Activated T-helper 1 cell treated with anti-CD3 and anti-CD28 coated beads, Interleukin-12 subunit alpha, Interleukin-12 subunit beta, Interleukin-2, Interleukin-4 antibody, amounts not matched to agents 30 ng/mL and 10 ng/mL and 1 ng/mL, durations not matched to agents 14 hours and 24 hours and 36 hours (primary cell): ENCODE data around the gene NOD2. TPM values are rescaled to one million over a fixed set of nuclear protein-coding genes. Genes with fewer than 3 reads are reported as not detected.

ENCODE experiments used
- DNase-seq: peaks from one replicate; pipeline ENCODE4 v3.0.0; 2021; ENCODE audit warnings: low spot score
- H3K27ac Mint-ChIP-seq: one replicate; pipeline ENCODE4 v1.8.0; 2021; ENCODE audit warnings: mild to moderate bottlenecking, mixed read lengths
- H3K27me3 Mint-ChIP-seq: one replicate; pipeline ENCODE4 v1.8.0; 2022; ENCODE audit warnings: mild to moderate bottlenecking, moderate library complexity, mixed read lengths; ENCODE audit not compliant: insufficient read depth
- H3K36me3 Mint-ChIP-seq: one replicate; pipeline ENCODE4 v1.8.0; 2021; ENCODE audit warnings: low read depth, mixed read lengths
- H3K4me1 Mint-ChIP-seq: one replicate; pipeline ENCODE4 v1.8.0; 2021; ENCODE audit warnings: low read depth, mixed read lengths
- H3K4me3 Mint-ChIP-seq: one replicate; pipeline ENCODE4 v1.8.0; 2021; ENCODE audit warnings: mild to moderate bottlenecking, moderate library complexity, mixed read lengths
- H3K9me3 Mint-ChIP-seq: one replicate; pipeline ENCODE4 v1.8.0; 2021; ENCODE audit warnings: mixed read lengths
- intact Hi-C: fragments of 100-400 bp; cut with micrococcal nuclease; formaldehyde crosslinking; loops from one replicate; pipeline ENCODE4 v1.15.1; 2024
- total RNA-seq: library from RNA; stranded (reverse); gene quantifications from 2 replicates; pipeline ENCODE4 v1.2.3, GENCODE V29; 2022

The NOD2 gene
- total RNA-seq, 1 donor from 2014 or later, result 6.7 TPM

DNA sequence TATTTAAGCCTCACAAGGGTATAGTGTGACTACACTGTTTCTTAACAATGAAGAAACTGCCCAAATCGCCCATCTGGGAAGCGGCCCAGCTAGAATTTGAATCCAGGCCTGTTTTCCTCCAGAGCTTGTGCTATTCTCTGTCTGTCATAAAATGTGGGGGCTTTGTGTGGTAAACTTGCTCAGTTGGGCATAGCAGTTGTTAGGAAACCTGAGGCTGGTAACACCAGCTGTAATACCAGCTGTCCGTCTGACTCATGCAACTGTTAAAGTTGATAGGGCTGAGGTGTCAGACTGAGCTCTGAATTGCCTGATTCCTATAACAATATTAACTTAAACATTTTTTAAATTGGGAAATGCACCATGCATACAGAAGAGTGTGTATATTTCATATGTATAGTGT lies 9.3 kb downstream of the NOD2 start:
- Mint-ChIP-seq H3K4me1 (peaks cover 56% of the 10 kb centered on the region), H3K4me3 (no peak overlapping the region), H3K27ac (no peak overlapping the region), H3K9me3 (peaks cover 32% of the 10 kb centered on the region), H3K36me3 (peaks cover 50% of the 10 kb centered on the region), H3K27me3 (no peaks in the 10 kb centered on the region)
- DNase-seq, result no peak
- intact Hi-C loops, result no loop called here

DNA sequence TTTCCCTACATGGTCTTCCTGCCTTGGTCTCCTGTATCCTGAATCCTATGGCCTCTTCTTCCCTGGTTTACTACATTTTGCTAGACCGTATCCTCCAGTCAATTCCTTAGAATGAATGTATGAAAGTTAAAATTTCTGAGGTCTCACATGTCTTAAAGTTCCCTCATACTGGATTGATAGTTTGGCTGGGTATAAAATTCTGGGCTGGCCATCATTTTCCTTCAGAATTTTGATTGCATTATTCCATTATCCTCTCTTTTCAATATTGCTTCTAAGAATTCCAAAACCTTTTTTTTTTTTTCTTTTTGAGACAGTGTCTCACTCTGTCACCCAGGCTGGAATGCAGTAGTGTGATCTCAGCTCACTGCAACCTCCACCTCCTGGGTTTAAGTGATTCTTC lies 10.8 kb downstream of the NOD2 start:
- peaks cover 56% of the 10 kb centered on the region for H3K36me3 Mint-ChIP-seq
- no peak overlapping the region for H3K4me3 Mint-ChIP-seq
- peaks cover 57% of the 10 kb centered on the region for H3K4me1 Mint-ChIP-seq
- no peaks in the 10 kb centered on the region for H3K27me3 Mint-ChIP-seq
- H3K27ac Mint-ChIP-seq, result no peak overlapping the region
- peaks cover 37% of the 10 kb centered on the region for H3K9me3 Mint-ChIP-seq
- intact Hi-C loops, result no loop called here
- no peak for DNase-seq

DNA sequence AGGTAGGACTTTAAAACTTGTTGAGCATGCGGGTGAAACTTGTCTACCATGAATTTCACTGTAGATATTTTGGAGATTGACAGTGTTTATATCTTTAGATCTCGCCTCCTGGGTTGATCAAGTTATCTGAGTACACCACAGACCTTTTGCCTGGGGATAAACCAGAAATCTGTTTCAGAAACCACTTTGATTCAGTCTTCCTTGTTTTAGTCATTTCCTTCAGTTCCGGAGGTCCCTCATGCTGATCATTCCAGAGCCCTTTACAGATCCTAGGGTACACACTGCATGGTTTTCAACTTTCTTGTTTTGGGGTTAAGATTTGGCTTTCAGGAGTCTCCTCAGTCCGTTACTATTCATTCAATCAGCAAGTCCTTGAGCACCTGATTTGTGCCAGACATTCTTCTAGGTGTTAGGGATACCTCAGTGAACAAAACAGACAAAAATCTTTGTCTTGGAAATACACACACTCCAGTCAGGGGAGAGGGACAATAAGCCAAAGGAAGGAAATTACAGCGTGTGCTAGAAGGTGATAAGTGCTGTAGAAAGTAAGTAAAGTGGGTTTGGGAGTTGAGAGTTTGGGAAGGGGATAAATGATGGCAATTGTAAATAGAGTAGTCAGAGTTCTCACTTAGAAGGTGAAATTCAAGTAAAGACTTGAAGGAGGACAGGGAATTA lies 12.2 kb downstream of the NOD2 start:
- peaks cover 47% of the 10 kb centered on the region for H3K36me3 Mint-ChIP-seq
- no peaks in the 10 kb centered on the region for H3K27me3 Mint-ChIP-seq
- intact Hi-C loops, result no loop called here
- peaks cover 37% of the 10 kb centered on the region for H3K9me3 Mint-ChIP-seq
- no peak overlapping the region for H3K4me3 Mint-ChIP-seq
- peaks cover 56% of the 10 kb centered on the region for H3K4me1 Mint-ChIP-seq
- no peak overlapping the region for H3K27ac Mint-ChIP-seq
- no peak for DNase-seq

DNA sequence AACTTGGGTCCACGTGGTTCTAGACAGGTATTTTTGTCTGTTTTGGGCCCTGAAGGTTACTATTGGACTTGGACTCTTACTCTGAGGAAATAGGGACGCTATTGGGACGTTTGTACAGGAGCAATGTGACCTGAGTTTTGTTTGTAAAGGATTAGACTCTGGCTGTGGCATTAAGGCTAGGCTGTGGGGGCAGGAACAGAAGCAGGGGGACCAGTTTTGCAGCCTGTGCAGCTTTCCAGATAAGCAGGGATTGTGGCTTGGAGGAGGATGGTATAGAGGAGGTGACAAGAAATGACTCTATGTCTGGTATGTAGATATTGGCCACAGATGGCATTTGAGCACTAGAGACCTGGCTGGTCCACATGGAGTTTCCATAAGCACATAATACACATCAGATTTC lies 12.8 kb downstream of the NOD2 start:
- Mint-ChIP-seq H3K9me3 (peaks cover 37% of the 10 kb centered on the region), H3K27ac (peak overlapping the region; percentile 8), H3K4me3 (no peak overlapping the region), H3K27me3 (no peaks in the 10 kb centered on the region), H3K36me3 (peaks cover 41% of the 10 kb centered on the region), H3K4me1 (peaks cover 49% of the 10 kb centered on the region)
- intact Hi-C loops, result no loop called here
- DNase-seq, result no peak

DNA sequence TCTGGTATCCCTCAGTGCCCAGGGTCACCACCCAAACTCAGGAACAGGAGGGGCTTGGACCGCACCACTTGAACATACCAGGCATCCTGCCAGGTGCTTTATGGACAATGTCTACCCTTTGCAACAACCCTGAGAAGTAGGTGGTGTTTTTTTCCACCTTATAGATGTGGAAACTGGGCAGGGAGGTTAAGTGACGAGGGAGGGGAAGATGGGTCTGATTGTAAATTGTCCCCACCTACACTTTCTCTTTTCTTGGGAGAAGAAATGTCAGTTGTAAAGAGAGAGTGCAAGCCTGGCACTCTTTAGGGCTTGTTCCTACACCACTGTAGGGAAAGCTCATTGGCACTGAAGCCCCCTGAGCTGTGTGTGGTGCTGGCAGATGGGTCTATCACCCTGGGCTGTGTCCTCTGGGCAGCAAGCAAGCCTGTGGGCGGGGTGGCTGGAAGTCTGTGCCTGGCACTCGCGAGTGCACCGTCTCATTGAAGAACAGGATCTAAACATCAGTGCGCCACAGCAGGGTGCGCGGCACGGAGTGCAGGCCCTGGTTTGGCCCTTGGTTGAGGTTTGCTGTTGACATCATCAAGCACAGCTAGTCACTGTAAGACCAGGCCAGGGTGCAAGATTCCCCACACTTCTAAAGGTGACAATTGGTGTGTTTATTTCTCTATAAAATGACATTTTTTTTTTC lies 15.1 kb downstream of the NOD2 start:
- no peak for DNase-seq
- intact Hi-C loops, result loop anchor here (1.0 to 2.0 kb wide), 3 partner anchors 23 to 42 kb away; no protein-coding TSS in a partner anchor
- H3K4me3 Mint-ChIP-seq, result peak overlapping the region; percentile 35

DNA sequence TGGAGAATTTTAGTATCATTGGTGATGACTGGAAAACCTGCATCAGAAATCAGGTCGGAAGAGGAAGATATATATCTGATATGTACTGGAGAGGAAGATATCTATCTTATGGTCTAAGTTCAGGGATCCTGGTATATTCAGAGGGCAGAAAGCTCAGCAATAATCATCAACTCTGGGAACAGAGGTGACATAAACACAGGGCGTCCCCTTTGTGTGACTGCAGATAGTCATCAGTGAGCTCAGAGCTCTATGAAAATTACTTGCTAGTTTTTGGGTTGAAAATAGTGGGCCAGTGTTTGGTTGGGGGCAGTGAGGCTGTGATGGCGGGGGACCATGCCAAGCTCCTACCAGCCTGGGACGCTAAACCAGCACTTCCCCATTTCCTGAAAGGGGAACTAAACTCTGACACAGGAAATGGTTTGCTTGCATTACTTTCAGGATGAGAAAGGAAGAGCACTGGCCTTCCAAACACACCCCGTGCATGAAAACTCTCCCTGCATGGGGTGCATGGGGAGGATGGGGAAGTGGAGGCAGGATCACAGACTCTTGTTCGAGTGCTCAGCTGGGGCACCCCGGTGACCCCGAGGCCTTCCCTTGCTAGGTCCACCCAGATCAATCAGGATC lies 15.8 kb downstream of the NOD2 start:
- peak overlapping the region; percentile 81 for H3K27ac Mint-ChIP-seq
- H3K4me3 Mint-ChIP-seq, result peak overlapping the region; percentile 35
- H3K27me3 Mint-ChIP-seq, result no peaks in the 10 kb centered on the region

More for the DNA sequence above, 15.1 kb downstream of the NOD2 start:
- peak overlapping the region; percentile 81 for H3K27ac Mint-ChIP-seq
- peaks cover 46% of the 10 kb centered on the region for H3K4me1 Mint-ChIP-seq
- peaks cover 37% of the 10 kb centered on the region for H3K9me3 Mint-ChIP-seq
- no peaks in the 10 kb centered on the region for H3K27me3 Mint-ChIP-seq
- peaks cover 33% of the 10 kb centered on the region for H3K36me3 Mint-ChIP-seq

DNA sequence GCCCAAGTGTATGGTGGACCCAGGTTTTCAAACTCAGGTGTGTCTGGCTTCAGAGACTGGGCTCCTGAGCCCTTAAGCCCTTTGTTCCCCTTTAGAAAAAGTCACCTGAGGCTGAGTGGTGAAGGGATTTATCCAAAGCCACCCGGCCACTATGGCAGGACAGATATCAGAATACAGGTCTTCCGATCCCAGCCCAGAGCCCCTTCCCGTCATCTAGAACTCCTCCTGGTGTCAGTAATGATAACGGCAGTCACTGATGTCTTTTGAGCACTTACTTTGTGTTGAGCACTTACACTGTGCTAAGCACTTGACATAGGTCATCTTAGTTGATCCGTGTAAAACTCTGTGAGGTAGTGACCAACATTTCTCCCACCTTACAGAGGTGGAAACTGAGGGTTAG lies 16.6 kb downstream of the NOD2 start:
- intact Hi-C loops, result loop anchor here (2.0 kb wide), 2 partner anchors 31 to 43 kb away; no protein-coding TSS in a partner anchor
- Mint-ChIP-seq H3K4me1 (peaks cover 50% of the 10 kb centered on the region), H3K27ac (peak overlapping the region; percentile 2), H3K4me3 (no peak overlapping the region), H3K36me3 (peaks cover 24% of the 10 kb centered on the region), H3K27me3 (no peaks in the 10 kb centered on the region), H3K9me3 (peaks cover 23% of the 10 kb centered on the region)
- DNase-seq, result no peak

More for the DNA sequence above, 15.8 kb downstream of the NOD2 start:
- no peak for DNase-seq
- intact Hi-C loops, result loop anchor here (2.0 kb wide), 2 partner anchors 32 to 42 kb away; no protein-coding TSS in a partner anchor
- H3K9me3 Mint-ChIP-seq, result peaks cover 31% of the 10 kb centered on the region
- peaks cover 27% of the 10 kb centered on the region for H3K36me3 Mint-ChIP-seq
- peaks cover 47% of the 10 kb centered on the region for H3K4me1 Mint-ChIP-seq

DNA sequence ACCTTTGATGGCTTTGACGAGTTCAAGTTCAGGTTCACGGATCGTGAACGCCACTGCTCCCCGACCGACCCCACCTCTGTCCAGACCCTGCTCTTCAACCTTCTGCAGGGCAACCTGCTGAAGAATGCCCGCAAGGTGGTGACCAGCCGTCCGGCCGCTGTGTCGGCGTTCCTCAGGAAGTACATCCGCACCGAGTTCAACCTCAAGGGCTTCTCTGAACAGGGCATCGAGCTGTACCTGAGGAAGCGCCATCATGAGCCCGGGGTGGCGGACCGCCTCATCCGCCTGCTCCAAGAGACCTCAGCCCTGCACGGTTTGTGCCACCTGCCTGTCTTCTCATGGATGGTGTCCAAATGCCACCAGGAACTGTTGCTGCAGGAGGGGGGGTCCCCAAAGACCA lies 17.6 kb downstream of the NOD2 start:
- intact Hi-C loops, result no loop called here
- peaks cover 44% of the 10 kb centered on the region for H3K4me1 Mint-ChIP-seq
- no peak overlapping the region for H3K27ac Mint-ChIP-seq
- H3K4me3 Mint-ChIP-seq, result no peak overlapping the region
- no peak for DNase-seq
- peaks cover 13% of the 10 kb centered on the region for H3K9me3 Mint-ChIP-seq
- H3K27me3 Mint-ChIP-seq, result no peaks in the 10 kb centered on the region
- H3K36me3 Mint-ChIP-seq, result peaks cover 15% of the 10 kb centered on the region

DNA sequence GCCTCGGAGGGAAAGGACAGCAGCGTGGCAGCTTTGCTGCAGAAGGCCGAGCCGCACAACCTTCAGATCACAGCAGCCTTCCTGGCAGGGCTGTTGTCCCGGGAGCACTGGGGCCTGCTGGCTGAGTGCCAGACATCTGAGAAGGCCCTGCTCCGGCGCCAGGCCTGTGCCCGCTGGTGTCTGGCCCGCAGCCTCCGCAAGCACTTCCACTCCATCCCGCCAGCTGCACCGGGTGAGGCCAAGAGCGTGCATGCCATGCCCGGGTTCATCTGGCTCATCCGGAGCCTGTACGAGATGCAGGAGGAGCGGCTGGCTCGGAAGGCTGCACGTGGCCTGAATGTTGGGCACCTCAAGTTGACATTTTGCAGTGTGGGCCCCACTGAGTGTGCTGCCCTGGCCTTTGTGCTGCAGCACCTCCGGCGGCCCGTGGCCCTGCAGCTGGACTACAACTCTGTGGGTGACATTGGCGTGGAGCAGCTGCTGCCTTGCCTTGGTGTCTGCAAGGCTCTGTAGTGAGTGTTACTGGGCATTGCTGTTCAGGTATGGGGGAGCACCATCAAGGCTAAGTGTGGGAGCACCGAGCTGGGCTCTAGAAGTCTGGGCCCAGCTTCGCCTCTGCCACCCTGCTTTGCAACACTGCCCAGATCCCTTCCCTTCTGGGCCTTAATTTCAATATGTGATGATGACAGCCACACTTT lies 18.6 kb downstream of the NOD2 start:
- Mint-ChIP-seq H3K4me3 (no peak overlapping the region), H3K9me3 (peaks cover 9% of the 10 kb centered on the region), H3K27ac (no peak overlapping the region), H3K4me1 (peaks cover 45% of the 10 kb centered on the region), H3K36me3 (peaks cover 11% of the 10 kb centered on the region), H3K27me3 (no peaks in the 10 kb centered on the region)
- DNase-seq, result no peak
- intact Hi-C loops, result no loop called here

DNA sequence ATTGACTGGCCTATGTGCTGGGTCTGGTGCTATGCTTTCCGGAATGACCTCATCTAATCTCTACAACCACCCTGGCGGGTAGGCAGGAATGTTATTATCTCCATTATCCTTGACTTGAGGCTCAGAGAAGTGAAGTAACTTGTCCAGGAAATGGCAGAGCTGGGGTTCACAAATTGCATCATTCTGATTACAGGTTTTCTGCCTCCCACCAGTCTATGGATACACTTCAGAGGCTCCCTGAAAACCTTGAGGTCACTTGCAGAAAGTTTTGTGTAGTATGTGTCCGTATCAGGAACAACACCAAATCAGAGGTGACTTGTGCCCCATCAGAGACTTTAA lies 19.1 kb downstream of the NOD2 start:
- no peaks in the 10 kb centered on the region for H3K27me3 Mint-ChIP-seq
- intact Hi-C loops, result no loop called here
- no peak overlapping the region for H3K27ac Mint-ChIP-seq
- DNase-seq, result no peak
- peaks cover 13% of the 10 kb centered on the region for H3K36me3 Mint-ChIP-seq
- peaks cover 45% of the 10 kb centered on the region for H3K4me1 Mint-ChIP-seq
- H3K4me3 Mint-ChIP-seq, result no peak overlapping the region
- H3K9me3 Mint-ChIP-seq, result peaks cover 7% of the 10 kb centered on the region

DNA sequence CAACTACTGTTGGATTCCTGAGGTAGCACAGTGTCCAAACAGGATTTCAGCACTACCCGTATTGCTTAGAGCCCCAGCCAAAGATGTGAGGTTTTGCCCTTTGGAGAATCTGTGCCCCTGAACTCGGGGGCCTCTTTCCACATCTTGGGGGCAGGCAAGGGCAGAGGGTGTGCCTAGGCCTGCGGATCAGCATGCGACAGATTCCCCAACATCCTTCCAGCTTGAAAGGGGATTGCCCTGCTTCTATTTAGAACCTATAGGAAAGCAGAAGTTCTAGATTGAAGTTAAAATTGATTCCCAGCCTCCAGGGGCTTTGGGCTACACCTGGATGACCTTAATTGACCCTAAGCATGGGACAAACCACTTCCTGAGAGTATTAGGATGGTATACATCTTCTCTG lies 19.6 kb downstream of the NOD2 start:
- H3K9me3 Mint-ChIP-seq, result peaks cover 3% of the 10 kb centered on the region
- DNase-seq, result no peak
- no peak overlapping the region for H3K4me3 Mint-ChIP-seq
- H3K27ac Mint-ChIP-seq, result no peak overlapping the region
- peaks cover 13% of the 10 kb centered on the region for H3K36me3 Mint-ChIP-seq
- H3K27me3 Mint-ChIP-seq, result no peaks in the 10 kb centered on the region
- intact Hi-C loops, result no loop called here
- peaks cover 43% of the 10 kb centered on the region for H3K4me1 Mint-ChIP-seq

DNA sequence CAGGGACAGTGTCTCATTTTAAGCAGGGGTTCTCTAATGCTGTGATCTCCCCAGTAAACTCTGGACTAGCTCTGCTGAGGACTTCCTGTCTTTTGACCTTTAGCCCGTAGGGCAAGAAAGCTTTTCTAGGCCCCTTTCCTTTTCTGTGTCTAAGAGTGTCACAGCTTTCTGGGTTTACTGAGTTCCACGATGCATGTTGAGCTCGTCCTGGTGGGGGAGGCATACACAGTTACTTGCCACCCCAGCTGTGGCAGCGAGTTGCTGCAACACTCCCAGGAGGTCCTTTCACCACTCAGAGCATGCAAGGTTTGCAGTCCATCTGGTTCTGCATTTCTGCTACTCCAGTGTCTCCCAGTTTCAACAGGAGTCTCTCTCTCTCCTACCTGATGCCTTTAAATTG lies 23.7 kb downstream of the NOD2 start:
- peaks cover 13% of the 10 kb centered on the region for H3K36me3 Mint-ChIP-seq
- no peak overlapping the region for H3K27ac Mint-ChIP-seq
- H3K4me1 Mint-ChIP-seq, result peaks cover 36% of the 10 kb centered on the region
- H3K4me3 Mint-ChIP-seq, result no peak overlapping the region
- intact Hi-C loops, result no loop called here
- no peaks in the 10 kb centered on the region for H3K27me3 Mint-ChIP-seq
- no peaks in the 10 kb centered on the region for H3K9me3 Mint-ChIP-seq
- no peak for DNase-seq

DNA sequence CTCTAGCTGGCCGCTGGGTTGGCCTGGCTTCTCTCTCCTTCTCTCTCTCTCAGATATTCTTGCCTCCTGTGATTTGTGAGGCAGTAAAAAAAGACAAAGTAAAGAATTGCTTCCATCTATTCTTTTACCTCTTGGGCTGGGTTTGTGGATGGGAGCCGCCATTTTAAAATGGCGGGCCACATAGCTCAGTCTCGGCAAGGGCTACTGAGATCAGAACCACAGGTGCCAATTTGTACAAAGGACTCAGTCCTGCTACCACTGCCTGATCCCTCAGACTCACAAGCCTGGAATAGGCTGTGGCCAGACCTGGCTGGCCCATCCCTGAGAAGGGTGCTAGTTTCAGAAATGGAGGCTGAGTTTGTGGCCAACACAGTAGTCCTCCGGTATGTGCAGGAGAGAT lies 24.1 kb downstream of the NOD2 start:
- no peak for DNase-seq
- Mint-ChIP-seq H3K9me3 (peaks cover 2% of the 10 kb centered on the region), H3K4me1 (peaks cover 40% of the 10 kb centered on the region), H3K27me3 (no peaks in the 10 kb centered on the region), H3K27ac (no peak overlapping the region), H3K36me3 (peaks cover 15% of the 10 kb centered on the region), H3K4me3 (no peak overlapping the region)
- intact Hi-C loops, result no loop called here
